Thoracic aorta (tissue), 2 donors: ENCODE measurements around the gene ASGR2. TPM values are rescaled to one million over a fixed set of nuclear protein-coding genes. Genes with fewer than 3 reads are reported as not detected.
A peak's percentile ranks its signal among the peaks of the same experiment; 100 is the strongest.
"Not testable (repeated sequence)": the region's sequence is repeated elsewhere in the genome, so short reads cannot be mapped to it uniquely, and the experiment has no call there.

Experiments
- ATAC-seq: fragments of 150-250 bp; one replicate; pipeline ENCODE4 v1.8.0; 2017; ENCODE audit warnings: low read depth; ENCODE audit not compliant: insufficient number of reproducible peaks, low FRiP score
- DNase-seq: peaks from one replicate; pipeline ENCODE4 v3.0.0-alpha.2; 2020; ENCODE audit warnings: low spot score
- H3K27ac ChIP-seq, 2 donors: fragments of 200-600 bp; sonication (generic); 1 replicate in 1 of 2; 2 replicates in 1 of 2; pipeline ENCODE4 v1.5.1; 2016; ENCODE audit warnings: mild to moderate bottlenecking in 2 of 2, moderate library complexity in 2 of 2
- H3K27me3 ChIP-seq: fragments of 200-600 bp; sonication (generic); replicated peaks from 2 replicates; pipeline ENCODE4 v1.6.0; 2016; ENCODE audit warnings: mild to moderate bottlenecking; ENCODE audit not compliant: insufficient read depth
- H3K36me3 ChIP-seq: fragments of 200-600 bp; sonication (generic); one replicate; pipeline ENCODE4 v1.5.1; 2016
- H3K4me1 ChIP-seq, 2 donors: fragments of 200-600 bp; sonication (generic); 1 replicate in 1 of 2; 2 replicates in 1 of 2; pipeline versions ENCODE4 v1.5.1 to v1.6.0; 2016; ENCODE audit warnings: low read depth in 2 of 2, mild to moderate bottlenecking in 1 of 2; ENCODE audit not compliant: control insufficient read depth in 1 of 2
- H3K4me3 ChIP-seq: fragments of 200-600 bp; sonication (generic); 2 replicates; pipeline ENCODE4 v1.5.1; 2016; ENCODE audit warnings: mild to moderate bottlenecking
- H3K9me3 ChIP-seq: fragments of 200-600 bp; sonication (generic); 2 replicates; pipeline ENCODE4 v1.5.1; 2016
- total RNA-seq, 2 donors: library from RNA; depleted of rRNA; stranded (reverse); fragments of >200 nt; gene quantifications; one replicate each; pipeline versions ENCODE4 v1.1.0 to v1.2.3, GENCODE V29; 2016
- TF ChIP-seq, protein P1 (sequence below): fragments of 200-600 bp; sonication (generic); IDR thresholded peaks from one replicate; pipeline ENCODE4 v1.5.1; 2019; ENCODE audit warnings: antibody characterized with exemption

The ASGR2 gene
- total RNA-seq, 2 donors from 2014 or later: 1.4 to 8.1 TPM

DNA sequence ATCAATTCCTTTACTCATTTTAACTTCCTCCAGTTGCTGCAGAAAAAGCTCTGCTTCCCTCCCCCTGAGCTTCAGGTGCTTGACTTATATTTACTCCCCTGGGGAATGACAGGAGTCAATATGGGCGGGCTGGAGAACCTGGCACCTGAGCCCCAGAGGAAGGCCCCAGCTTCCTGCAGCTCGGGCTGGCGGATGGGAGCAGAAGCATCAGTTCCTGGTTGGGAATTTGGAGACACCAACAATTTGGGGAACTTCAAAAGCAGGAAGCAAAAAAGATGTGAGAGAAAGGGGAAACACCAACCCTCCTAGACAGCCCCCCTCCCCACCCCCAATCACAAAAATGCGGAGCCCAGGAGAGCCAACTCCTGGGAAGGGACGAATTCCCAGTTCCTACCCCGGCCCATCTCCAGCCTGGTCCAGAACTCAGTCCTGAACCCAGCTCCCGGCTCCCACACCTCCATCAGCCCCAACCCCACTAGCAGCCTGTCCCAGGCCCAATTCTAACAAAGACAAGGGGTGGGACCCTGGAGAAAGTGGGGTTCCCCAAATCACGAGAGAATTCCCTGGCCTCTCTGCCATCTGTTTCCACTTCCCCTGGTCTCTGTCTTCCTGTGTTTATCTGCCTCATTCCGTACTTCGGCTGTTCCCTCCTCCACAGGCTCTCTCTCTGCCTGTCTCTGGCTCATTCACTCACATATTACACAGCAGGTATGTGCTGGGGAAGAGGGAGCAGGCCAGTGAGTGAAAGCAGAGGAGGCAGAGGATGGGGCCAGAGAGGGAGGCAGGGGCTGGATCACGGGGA, 16.2 kb upstream of the ASGR2 start:
- Histone ChIP-seq H3K4me3 (peak overlapping the region; percentile 36), H3K9me3 (no peaks in the 10 kb centered on the region), H3K27ac (peak overlapping the region in 1 of 2 donors; percentile 37), H3K36me3 (no peaks in the 10 kb centered on the region), H3K27me3 (no peaks in the 10 kb centered on the region), H3K4me1 (no peaks in the 10 kb centered on the region)
- no peak for DNase-seq
- no peak for ATAC-seq
- TF ChIP-seq, protein P1, sequence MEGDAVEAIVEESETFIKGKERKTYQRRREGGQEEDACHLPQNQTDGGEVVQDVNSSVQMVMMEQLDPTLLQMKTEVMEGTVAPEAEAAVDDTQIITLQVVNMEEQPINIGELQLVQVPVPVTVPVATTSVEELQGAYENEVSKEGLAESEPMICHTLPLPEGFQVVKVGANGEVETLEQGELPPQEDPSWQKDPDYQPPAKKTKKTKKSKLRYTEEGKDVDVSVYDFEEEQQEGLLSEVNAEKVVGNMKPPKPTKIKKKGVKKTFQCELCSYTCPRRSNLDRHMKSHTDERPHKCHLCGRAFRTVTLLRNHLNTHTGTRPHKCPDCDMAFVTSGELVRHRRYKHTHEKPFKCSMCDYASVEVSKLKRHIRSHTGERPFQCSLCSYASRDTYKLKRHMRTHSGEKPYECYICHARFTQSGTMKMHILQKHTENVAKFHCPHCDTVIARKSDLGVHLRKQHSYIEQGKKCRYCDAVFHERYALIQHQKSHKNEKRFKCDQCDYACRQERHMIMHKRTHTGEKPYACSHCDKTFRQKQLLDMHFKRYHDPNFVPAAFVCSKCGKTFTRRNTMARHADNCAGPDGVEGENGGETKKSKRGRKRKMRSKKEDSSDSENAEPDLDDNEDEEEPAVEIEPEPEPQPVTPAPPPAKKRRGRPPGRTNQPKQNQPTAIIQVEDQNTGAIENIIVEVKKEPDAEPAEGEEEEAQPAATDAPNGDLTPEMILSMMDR: no peak

DNA sequence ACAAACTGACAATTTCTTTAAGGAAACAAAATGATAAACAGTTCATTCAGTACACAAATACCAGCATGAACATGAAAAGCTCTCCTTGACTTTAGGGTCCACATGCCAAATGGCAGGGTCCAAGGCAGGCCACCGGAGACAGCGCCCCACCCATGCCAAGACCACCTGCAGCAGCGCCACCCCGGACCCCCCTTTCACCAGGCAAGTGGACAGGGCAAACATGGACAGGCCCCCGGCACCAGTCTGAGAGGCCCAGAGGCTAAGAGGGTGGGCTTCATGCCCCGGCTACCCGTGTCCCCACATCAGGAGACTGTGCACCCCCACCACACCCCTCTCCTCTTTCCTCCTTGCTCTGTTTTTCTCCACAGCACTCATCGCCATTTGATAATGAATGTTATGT, 14.7 kb upstream of the ASGR2 start:
- no peaks in the 10 kb centered on the region for H3K36me3 ChIP-seq
- H3K9me3 ChIP-seq: no peaks in the 10 kb centered on the region
- DNase-seq (no peak), ATAC-seq (no peak)
- TF ChIP-seq, protein P1: no peak
- no peak overlapping the region for H3K27ac ChIP-seq
- no peak overlapping the region for H3K4me3 ChIP-seq
- H3K27me3 ChIP-seq: no peaks in the 10 kb centered on the region
- H3K4me1 ChIP-seq: no peaks in the 10 kb centered on the region

DNA sequence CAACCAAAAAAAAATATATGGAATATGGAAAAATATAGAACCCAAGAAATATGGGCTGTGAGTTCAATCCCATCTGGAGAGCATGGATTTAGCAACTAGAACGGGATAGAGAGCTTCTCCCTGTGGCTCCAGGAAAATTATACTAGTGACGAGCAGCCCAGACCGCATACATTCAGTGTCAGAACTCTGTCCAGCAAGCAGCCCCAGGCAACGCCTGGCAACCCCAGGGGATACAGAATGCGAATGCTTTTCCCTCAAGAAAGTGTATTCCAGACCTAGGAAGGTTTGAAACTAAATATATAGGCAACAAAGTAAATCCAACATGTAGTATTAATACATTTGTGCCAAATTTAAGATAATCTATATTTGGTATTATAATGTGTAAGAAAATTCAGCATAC, 13.5 kb upstream of the ASGR2 start:
- ATAC-seq: no peak
- H3K27me3 ChIP-seq: no peaks in the 10 kb centered on the region
- TF ChIP-seq, protein P1: no peak
- no peaks in the 10 kb centered on the region for H3K9me3 ChIP-seq
- no peaks in the 10 kb centered on the region for H3K36me3 ChIP-seq
- no peaks in the 10 kb centered on the region for H3K4me1 ChIP-seq
- DNase-seq: no peak
- no peak overlapping the region for H3K27ac ChIP-seq
- no peak overlapping the region for H3K4me3 ChIP-seq

DNA sequence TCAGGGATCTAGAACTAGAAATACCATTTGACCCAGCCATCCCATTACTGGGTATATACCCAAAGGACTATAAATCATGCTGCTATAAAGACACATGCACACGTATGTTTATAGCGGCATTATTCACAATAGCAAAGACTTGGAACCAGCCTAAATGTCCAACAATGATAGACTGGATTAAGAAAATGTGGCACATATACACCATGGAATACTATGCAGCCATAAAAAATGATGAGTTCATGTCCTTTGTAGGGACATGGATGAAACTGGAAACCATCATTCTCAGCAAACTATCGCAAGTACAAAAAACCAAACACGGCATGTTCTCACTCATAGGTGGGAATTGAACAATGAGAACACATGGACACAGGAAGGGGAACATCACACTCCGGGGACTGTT, 12.9 kb upstream of the ASGR2 start:
- not testable (repeated sequence) for H3K4me1 ChIP-seq, ATAC-seq, H3K27me3 ChIP-seq, H3K27ac ChIP-seq, H3K9me3 ChIP-seq, H3K36me3 ChIP-seq, DNase-seq, H3K4me3 ChIP-seq

DNA sequence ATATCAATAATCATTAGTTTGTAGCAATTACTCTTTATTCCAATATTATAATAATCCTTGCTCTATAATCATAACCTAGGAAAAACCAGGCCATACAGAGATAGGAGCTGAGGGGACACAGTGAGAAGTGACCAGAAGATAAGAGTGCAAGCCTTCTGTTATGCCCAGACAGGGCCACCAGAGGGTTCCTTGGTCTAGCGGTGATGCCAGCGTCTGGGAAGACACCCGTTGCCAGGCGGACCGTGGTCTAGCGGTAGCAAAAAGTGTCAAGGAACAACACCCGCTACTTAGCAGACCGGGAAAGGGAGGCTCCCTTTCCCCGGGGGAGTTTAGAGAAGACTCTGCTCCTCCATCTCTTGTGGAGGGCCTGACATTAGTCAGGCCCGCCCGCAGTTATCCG, 11.8 kb upstream of the ASGR2 start:
- DNase-seq, H3K27me3 ChIP-seq, H3K4me1 ChIP-seq, H3K36me3 ChIP-seq, H3K9me3 ChIP-seq, H3K4me3 ChIP-seq, H3K27ac ChIP-seq, ATAC-seq: not testable (repeated sequence)

DNA sequence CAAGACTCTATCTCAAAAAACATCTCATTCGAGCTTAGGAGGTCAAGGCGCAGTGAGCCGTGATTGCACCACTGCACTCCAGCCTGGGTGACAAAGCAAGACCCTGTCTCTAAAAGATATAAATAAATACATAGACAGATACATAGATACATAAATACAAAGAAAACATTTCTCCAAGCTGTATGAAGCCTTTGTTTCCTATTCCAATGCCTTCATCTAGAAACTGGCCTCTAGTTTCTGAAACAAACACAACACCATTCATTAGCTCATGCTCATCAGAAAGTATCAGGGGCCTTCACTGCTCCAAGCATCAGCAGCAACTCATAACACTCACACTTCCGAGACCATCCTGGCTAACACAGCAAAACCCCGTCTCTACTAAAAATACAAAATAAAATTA, 10.3 kb upstream of the ASGR2 start:
- ATAC-seq: no peak
- H3K4me3 ChIP-seq: no peak overlapping the region

More for the DNA sequence above, 10.3 kb upstream of the ASGR2 start:
- H3K27me3 ChIP-seq: no peaks in the 10 kb centered on the region
- TF ChIP-seq, protein P1: no peak
- H3K4me1 ChIP-seq: no peaks in the 10 kb centered on the region
- H3K9me3 ChIP-seq: no peaks in the 10 kb centered on the region
- DNase-seq: no peak
- H3K27ac ChIP-seq: no peak overlapping the region
- no peaks in the 10 kb centered on the region for H3K36me3 ChIP-seq
